Chondrocyte (in vitro differentiated cells): Measurements from ENCODE around the gene ADARB2. TPM values are rescaled to one million over a fixed set of nuclear protein-coding genes. Genes with fewer than 3 reads are reported as not detected.

Experiments used
- DNase-seq: peaks from one replicate; pipeline ENCODE4 v3.0.0; 2021; ENCODE audit warnings: mixed read lengths, low spot score
- H3K27ac Mint-ChIP-seq: one replicate; pipeline ENCODE4 v1.8.0; 2021; ENCODE audit warnings: mild to moderate bottlenecking, moderate library complexity, mixed read lengths; ENCODE audit not compliant: unreplicated experiment
- H3K27me3 Mint-ChIP-seq: 2 replicates; pipeline ENCODE4 v1.8.0; 2021; ENCODE audit warnings: low read depth, mixed read lengths
- H3K36me3 Mint-ChIP-seq: 2 replicates; pipeline ENCODE4 v1.8.0; 2021; ENCODE audit warnings: low read depth, mixed read lengths
- H3K4me1 Mint-ChIP-seq: 2 replicates; pipeline ENCODE4 v1.8.0; 2021; ENCODE audit warnings: low read depth, mild to moderate bottlenecking, mixed read lengths
- H3K4me3 Mint-ChIP-seq: one replicate; pipeline ENCODE4 v1.8.0; 2021; ENCODE audit warnings: mild to moderate bottlenecking, moderate library complexity, mixed read lengths; ENCODE audit not compliant: unreplicated experiment
- H3K9me3 Mint-ChIP-seq: 2 replicates; pipeline ENCODE4 v1.8.0; 2021; ENCODE audit warnings: low read depth, mixed read lengths
- CTCF ChIP-seq: fragments of 200-600 bp; sonication (generic); IDR thresholded peaks from 2 replicates; pipeline ENCODE4 v1.5.0; 2021; ENCODE audit warnings: antibody characterized with exemption, mild to moderate bottlenecking, moderate library complexity
- total RNA-seq: library from RNA; stranded (reverse); gene quantifications from 3 replicates; pipeline ENCODE4 v1.2.1, GENCODE V29; 2021

Gene ADARB2
- total RNA-seq, 1 donor from 2014 or later, result 3.3 TPM

GRCh38 chr10:1203216-1203615 lies 534.1 kb downstream of the ADARB2 start:
- Mint-ChIP-seq H3K9me3 (no peaks in the 10 kb centered on the region), H3K4me3 (no peak overlapping the region), H3K27me3 (peaks cover 3% of the 10 kb centered on the region), H3K4me1 (no peaks in the 10 kb centered on the region), H3K27ac (no peak overlapping the region), H3K36me3 (no peaks in the 10 kb centered on the region)
- no peak for DNase-seq
- no peak for TF ChIP-seq CTCF

- no peaks in the 10 kb centered on the region for H3K9me3 Mint-ChIP-seq
- H3K4me1 Mint-ChIP-seq, result no peaks in the 10 kb centered on the region
- no peak for DNase-seq
- no peak overlapping the region for H3K4me3 Mint-ChIP-seq
- H3K27ac Mint-ChIP-seq, result no peak overlapping the region
- H3K36me3 Mint-ChIP-seq, result no peaks in the 10 kb centered on the region
- TF ChIP-seq CTCF, result no peak
- H3K27me3 Mint-ChIP-seq, result peaks cover 3% of the 10 kb centered on the region
Measured at GRCh38 chr10:1202343-1202742, 535.0 kb downstream of the ADARB2 start.

GRCh38 chr10:1200866-1201807 lies 536.2 kb downstream of the ADARB2 start:
- no peaks in the 10 kb centered on the region for H3K36me3 Mint-ChIP-seq
- TF ChIP-seq CTCF, result no peak
- no peaks in the 10 kb centered on the region for H3K4me1 Mint-ChIP-seq
- no peaks in the 10 kb centered on the region for H3K9me3 Mint-ChIP-seq
- DNase-seq, result no peak
- H3K27ac Mint-ChIP-seq, result no peak overlapping the region
- H3K4me3 Mint-ChIP-seq, result no peak overlapping the region
- H3K27me3 Mint-ChIP-seq, result peaks cover 3% of the 10 kb centered on the region

- Mint-ChIP-seq H3K4me1 (no peaks in the 10 kb centered on the region), H3K9me3 (no peaks in the 10 kb centered on the region), H3K27ac (no peak overlapping the region), H3K4me3 (no peak overlapping the region), H3K36me3 (no peaks in the 10 kb centered on the region), H3K27me3 (peaks cover 3% of the 10 kb centered on the region)
- TF ChIP-seq CTCF, result no peak
- no peak for DNase-seq
Measured at GRCh38 chr10:1199897-1200721, 537.2 kb downstream of the ADARB2 start.

- no peak for DNase-seq
- no peak for TF ChIP-seq CTCF
- Mint-ChIP-seq H3K9me3 (no peaks in the 10 kb centered on the region), H3K27me3 (peaks cover 5% of the 10 kb centered on the region), H3K27ac (no peak overlapping the region), H3K4me1 (no peaks in the 10 kb centered on the region), H3K4me3 (no peak overlapping the region), H3K36me3 (no peaks in the 10 kb centered on the region)
Measured at GRCh38 chr10:1199345-1199673, 538.0 kb downstream of the ADARB2 start.
